Measurements from ENCODE around the gene TMEM151B. TPM values are rescaled to one million over a fixed set of nuclear protein-coding genes. Genes with fewer than 3 reads are reported as not detected.

TMEM151B gene
- total and polyA plus RNA-seq, 10 of the 15 experiments (the other 5 are each of a cell fraction or from before 2014, with no cell fraction given) = 0.01 to 0.19 (median 0.05) TPM; not detected in 6

GRCh38 chr6:44276667-44277640, 6.7 kb downstream of the TMEM151B start (continued):
- TF ChIP-seq CTCF (IDR thresholded peaks at IDR 0.05 in 2 of 3, conservative IDR thresholded peaks at IDR 0.05 in 1 of 3; ENCODE audit: control insufficient read depth in 2 of 3, extremely low read depth in 1 of 3, insufficient read depth in 1 of 3, low read depth in 3 of 3, low read length in 3 of 3) = no peak
- no peak for TF ChIP-seq DPF2 (IDR thresholded peaks at IDR 0.05)
- TF ChIP-seq YBX1 (IDR thresholded peaks at IDR 0.05) = no peak
- no peak for TF ChIP-seq LARP7 (IDR thresholded peaks at IDR 0.05)

GRCh38 chr6:44277763-44278162, 7.5 kb downstream of the TMEM151B start:
- CTCF ChIA-PET = interaction anchor here (1.2 to 1.6 kb wide), 2 partner anchors 28 to 32 kb away, joined by 5 to 7 read pairs; no protein-coding TSS in a partner anchor
- 13% methylated on average over 7 of the region's 7 CpGs for WGBS (ENCODE audit: insufficient coverage, insufficient replicate concordance, low lambda C conversion rate, missing lambda C conversion rate)

More at GRCh38 chr6:44277763-44278162, 7.5 kb downstream of the TMEM151B start:
- Histone ChIP-seq H2AFZ (ENCODE audit: control insufficient read depth, low read depth, low read length) (no peak overlapping the region), H3K9me3 (replicated peaks; ENCODE audit: control insufficient read depth, insufficient read depth, low read length) (no peaks in the 10 kb centered on the region), H3K4me3 (no peak overlapping the region), H3K27ac (ENCODE audit: control insufficient read depth, insufficient read depth) (no peak overlapping the region), H3K27me3 (replicated peaks in 1 of 2; ENCODE audit: control insufficient read depth in 2 of 2, insufficient read depth in 2 of 2, low read length in 1 of 2) (peaks cover 0 to 6% of the 10 kb centered on the region in 2 experiments; a peak in 3 of 4 replicates), H3K9ac (ENCODE audit: control insufficient read depth, insufficient read depth, low read length) (no peak overlapping the region), H4K20me1 (ENCODE audit: control insufficient read depth, insufficient read depth) (no peaks in the 10 kb centered on the region), H3K79me2 (ENCODE audit: control insufficient read depth, insufficient read depth, low read length) (no peaks in the 10 kb centered on the region), H3K4me1 (ENCODE audit: control insufficient read depth, insufficient read depth, low read length) (no peaks in the 10 kb centered on the region), H3K36me3 (ENCODE audit: control insufficient read depth in 2 of 2, insufficient read depth in 2 of 2, low read length in 1 of 2) (no peaks in the 10 kb centered on the region; a peak in 1 of 4 replicates), H3K4me2 (ENCODE audit: control insufficient read depth, insufficient read depth) (no peak overlapping the region)
- ChIA-PET SMC1A (ENCODE audit: uncharacterized antibody, unreplicated experiment) (interaction anchor here (0.6 to 1.4 kb wide), 2 partner anchors 11 to 160 kb away, joined by 3 to 4 read pairs; no protein-coding TSS in a partner anchor), RAD21 (ENCODE audit: unreplicated experiment) (no interaction called here), POLR2A (no interaction called here)
- BruUV-seq (replicated peaks) = no TSS peak
- DNase-seq (ENCODE audit: low read depth, low spot score) (no peak), FAIRE-seq (no peak), ATAC-seq (no peak)
- intact Hi-C loops (cut with micrococcal nuclease; ENCODE audit: unreplicated experiment) (no loop called here), in situ Hi-C loops (cut with MboI) (no loop called here)
- TF ChIP-seq PKNOX1 (IDR thresholded peaks at IDR 0.05) (no peak), CHD4 (IDR thresholded peaks at IDR 0.05) (no peak), TCF3 (IDR thresholded peaks at IDR 0.05; ENCODE audit: borderline replicate concordance, insufficient read depth, low read depth, low read length) (no peak), ZNF384 (IDR thresholded peaks at IDR 0.05; ENCODE audit: borderline replicate concordance, low read depth, low read length) (no peak), HSF1 (IDR thresholded peaks at IDR 0.05; ENCODE audit: low read depth, low read length) (no peak), JUND (IDR thresholded peaks at IDR 0.05; ENCODE audit: low read depth, low read length) (no peak), SP1 (IDR thresholded peaks at IDR 0.05; ENCODE audit: low read depth, low read length) (no peak), SMC3 (IDR thresholded peaks at IDR 0.05; ENCODE audit: borderline replicate concordance, low read length) (no peak), CREB1 (IDR thresholded peaks at IDR 0.05; ENCODE audit: low read depth) (no peak)

Data from GM12878 (cell line).